Karpas-422 (cell line): ENCODE data around the gene RUNX1. TPM values are rescaled to one million over a fixed set of nuclear protein-coding genes. Genes with fewer than 3 reads are reported as not detected.

Experiments
- DNase-seq: peaks from one replicate; pipeline ENCODE4 v3.0.0-alpha.2; 2015
- H2AFZ ChIP-seq: fragments of 200-600 bp; sonication (generic); 2 replicates; pipeline ENCODE4 v1.6.1; 2014; ENCODE audit warnings: antibody characterized with exemption, low read length, mixed read lengths
- H3K27ac ChIP-seq: fragments of 200-600 bp; sonication (generic); 2 replicates; pipeline ENCODE4 v1.5.1; 2014; ENCODE audit warnings: mild to moderate bottlenecking, low read length, moderate library complexity
- H3K27me3 ChIP-seq: fragments of 200-600 bp; sonication (generic); 2 replicates; pipeline ENCODE4 v1.6.1; 2014; ENCODE audit warnings: low read length, mixed read lengths
- H3K36me3 ChIP-seq: fragments of 200-600 bp; sonication (generic); 2 replicates; pipeline ENCODE4 v1.6.1; 2014; ENCODE audit warnings: low read length, mixed read lengths; ENCODE audit not compliant: insufficient read depth
- H3K4me1 ChIP-seq: fragments of 200-600 bp; sonication (generic); 2 replicates; pipeline ENCODE4 v1.6.1; 2014; ENCODE audit warnings: mild to moderate bottlenecking, low read length, mixed read lengths
- H3K4me2 ChIP-seq: fragments of 200-600 bp; sonication (generic); 2 replicates; pipeline ENCODE4 v1.6.1; 2014; ENCODE audit warnings: low read length, low read depth, mild to moderate bottlenecking; ENCODE audit not compliant: poor library complexity, severe bottlenecking
- H3K4me3 ChIP-seq: fragments of 200-600 bp; sonication (generic); 2 replicates; pipeline ENCODE4 v1.5.1; 2014; ENCODE audit warnings: mild to moderate bottlenecking, antibody characterized with exemption, low read length, mixed read lengths
- H3K79me2 ChIP-seq: fragments of 200-600 bp; sonication (generic); 2 replicates; pipeline ENCODE4 v1.6.1; 2014; ENCODE audit warnings: mild to moderate bottlenecking, low read length, mixed read lengths
- H3K9ac ChIP-seq: fragments of 200-600 bp; sonication (generic); 2 replicates; pipeline ENCODE4 v1.6.0; 2014; ENCODE audit warnings: low read length
- H3K9me2 ChIP-seq: fragments of 200-600 bp; sonication (generic), shearing (Covaris generic); replicated peaks from 2 replicates; pipeline ENCODE4 v1.6.0; 2014; ENCODE audit warnings: mild to moderate bottlenecking, low read length, moderate library complexity; ENCODE audit not compliant: insufficient read depth
- H3K9me3 ChIP-seq: fragments of 300-700, 200-600 bp; sonication (generic); 2 replicates; pipeline ENCODE4 v1.6.1; 2014; ENCODE audit warnings: low read length, mixed read lengths
- H4K20me1 ChIP-seq: fragments of 200-600 bp; sonication (generic); 2 replicates; pipeline ENCODE4 v1.6.1; 2014; ENCODE audit warnings: mild to moderate bottlenecking, antibody characterized with exemption, low read length, low read depth; ENCODE audit not compliant: insufficient read depth
- total RNA-seq: library from RNA; depleted of rRNA; stranded (reverse); fragments of >200 nt; shearing (Covaris generic); gene quantifications from 2 replicates; pipeline ENCODE4 v1.2.3, GENCODE V29; 2014; ENCODE audit warnings: low replicate concordance

The RUNX1 gene
- total RNA-seq, 1 experiment from 2014 or later = 20.5 TPM

DNA sequence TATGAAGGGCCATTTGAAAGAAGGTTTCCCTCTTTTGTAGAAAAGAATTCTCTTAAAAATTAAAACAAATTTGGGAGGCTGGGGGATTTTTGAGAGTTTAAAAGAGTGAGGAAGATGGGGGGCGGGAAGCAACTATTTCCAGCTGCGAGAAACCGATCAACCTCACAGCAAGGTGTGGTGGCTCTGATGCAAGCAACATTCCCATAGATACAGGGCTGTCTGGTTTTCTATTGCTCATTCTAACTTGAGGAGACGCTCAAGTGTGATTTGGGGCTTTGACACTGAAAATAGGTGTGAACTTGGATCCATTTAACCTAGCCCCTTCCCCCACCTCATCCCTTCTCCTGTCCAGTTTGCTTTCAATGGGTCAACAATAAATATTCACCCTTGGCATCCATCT is 7.2 kb downstream of the RUNX1 start:
- Histone ChIP-seq H3K4me3 (peak overlapping the region; percentile 35; the same call in 1 of the 2 replicates), H3K9me2 (no peaks in the 10 kb centered on the region), H3K4me1 (peaks cover 82% of the 10 kb centered on the region), H3K79me2 (peaks cover 96% of the 10 kb centered on the region), H3K27ac (peak overlapping the region; percentile 69), H3K9me3 (no peaks in the 10 kb centered on the region), H3K36me3 (peaks cover 12% of the 10 kb centered on the region; the same call in 1 of the 2 replicates), H3K9ac (peak overlapping the region; percentile 53), H4K20me1 (peaks cover 22% of the 10 kb centered on the region; the same call in 1 of the 2 replicates), H3K27me3 (no peaks in the 10 kb centered on the region), H3K4me2 (peak overlapping the region; percentile 89), H2AFZ (no peak overlapping the region)
- DNase-seq = no peak

DNA sequence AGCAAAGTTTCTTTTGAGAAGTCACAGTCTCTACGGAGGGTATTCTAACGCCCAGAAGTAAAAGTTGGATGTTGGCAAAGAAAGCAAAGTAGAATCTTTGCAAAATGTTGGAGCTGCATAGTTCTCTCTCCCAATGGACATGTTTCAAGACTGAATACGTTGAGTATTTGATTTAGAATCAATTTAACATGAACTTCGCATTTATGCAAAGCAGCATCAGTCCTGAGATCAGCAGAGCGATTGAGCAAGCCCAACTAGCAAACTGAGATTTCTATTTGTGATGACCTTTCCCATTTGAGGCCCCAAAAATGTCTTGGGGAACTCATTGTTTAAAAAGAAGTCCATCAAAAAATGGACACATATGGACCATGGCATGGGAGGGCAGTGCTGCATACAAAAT is 8.0 kb downstream of the RUNX1 start:
- peaks cover 96% of the 10 kb centered on the region for H3K79me2 ChIP-seq
- no peak overlapping the region for H2AFZ ChIP-seq
- peaks cover 18% of the 10 kb centered on the region; the same call in 1 of the 2 replicates for H4K20me1 ChIP-seq
- H3K36me3 ChIP-seq = peaks cover 10% of the 10 kb centered on the region; the same call in 1 of the 2 replicates
- peak overlapping the region; percentile 89 for H3K4me2 ChIP-seq
- H3K27me3 ChIP-seq = no peaks in the 10 kb centered on the region
- H3K9me3 ChIP-seq = no peaks in the 10 kb centered on the region
- H3K4me3 ChIP-seq = peak overlapping the region; percentile 35
- peak; percentile 56 for DNase-seq
- peak overlapping the region; percentile 69 for H3K27ac ChIP-seq
- H3K9ac ChIP-seq = no peak overlapping the region
- no peaks in the 10 kb centered on the region for H3K9me2 ChIP-seq
- H3K4me1 ChIP-seq = peaks cover 75% of the 10 kb centered on the region

DNA sequence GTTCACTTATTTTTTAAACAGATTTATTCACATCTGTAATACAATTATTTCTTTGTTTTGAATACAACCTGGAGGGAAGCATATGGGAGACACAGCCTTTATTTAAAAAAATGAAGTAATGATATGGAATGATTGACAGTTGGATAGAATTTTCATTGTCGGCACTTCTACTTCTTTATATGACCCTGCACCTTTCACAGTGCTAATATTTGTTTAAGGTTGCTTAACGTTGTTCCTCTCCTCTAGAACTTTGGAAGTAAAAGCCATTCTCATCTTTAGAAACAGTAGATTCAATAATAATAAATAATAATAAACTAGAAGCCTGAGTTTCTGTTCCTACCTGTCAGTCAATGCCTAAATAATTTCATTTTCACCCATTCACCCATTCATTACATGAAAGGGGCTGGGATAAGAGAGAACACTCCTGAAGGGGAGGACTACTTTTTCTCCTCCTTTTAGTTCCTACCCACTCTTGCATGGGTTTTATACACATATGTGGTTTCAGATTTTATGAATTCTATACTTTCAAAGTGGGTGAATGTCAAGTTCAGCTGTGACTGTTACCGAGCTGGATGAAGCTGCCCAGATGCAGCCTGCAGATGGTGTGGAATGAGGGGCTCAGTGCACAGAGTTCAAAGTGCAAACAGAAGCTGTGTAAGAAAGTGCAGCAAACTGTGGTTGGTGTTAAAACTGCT is 9.4 kb downstream of the RUNX1 start:
- no peak overlapping the region for H3K9ac ChIP-seq
- H2AFZ ChIP-seq = no peak overlapping the region
- no peaks in the 10 kb centered on the region for H3K9me3 ChIP-seq
- no peaks in the 10 kb centered on the region for H3K27me3 ChIP-seq
- peak overlapping the region; percentile 69 for H3K27ac ChIP-seq
- peaks cover 61% of the 10 kb centered on the region for H3K4me1 ChIP-seq
- peak overlapping the region; percentile 89 for H3K4me2 ChIP-seq
- no peak for DNase-seq
- peaks cover 22% of the 10 kb centered on the region; the same call in 1 of the 2 replicates for H4K20me1 ChIP-seq
- H3K36me3 ChIP-seq = no peaks in the 10 kb centered on the region
- no peak overlapping the region for H3K4me3 ChIP-seq
- H3K79me2 ChIP-seq = peaks cover 94% of the 10 kb centered on the region
- H3K9me2 ChIP-seq = no peaks in the 10 kb centered on the region

DNA sequence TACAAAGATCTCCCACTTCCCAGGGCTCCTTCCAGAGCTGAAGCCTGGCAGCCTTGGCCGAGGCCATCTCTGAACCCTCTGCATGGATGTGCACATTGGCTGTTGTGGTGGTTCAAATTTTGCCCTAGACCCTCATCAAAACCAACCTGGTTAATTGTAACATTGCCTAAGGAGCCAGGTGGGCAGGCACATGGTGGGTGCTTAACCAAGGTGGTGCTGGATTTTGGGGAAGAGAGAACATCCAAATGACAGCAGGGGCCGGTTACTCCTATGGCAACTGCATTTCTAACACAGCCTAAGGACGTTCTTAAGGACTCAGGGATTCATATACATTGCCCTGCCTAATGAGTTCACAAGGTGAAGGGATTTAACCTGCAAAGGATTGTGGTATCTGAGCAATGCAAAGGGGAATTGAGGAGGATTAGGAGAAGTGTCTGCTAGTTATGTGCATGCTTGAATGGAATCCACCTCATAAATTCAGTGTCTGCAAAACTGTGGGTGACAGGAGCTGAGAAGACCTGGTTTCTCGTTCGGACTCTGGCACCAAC is 10.3 kb downstream of the RUNX1 start:
- no peaks in the 10 kb centered on the region for H3K27me3 ChIP-seq
- no peaks in the 10 kb centered on the region for H3K36me3 ChIP-seq
- H3K9me2 ChIP-seq = no peaks in the 10 kb centered on the region
- no peak for DNase-seq
- H3K4me1 ChIP-seq = peaks cover 52% of the 10 kb centered on the region
- H3K79me2 ChIP-seq = peaks cover 94% of the 10 kb centered on the region
- H3K9ac ChIP-seq = no peak overlapping the region
- no peak overlapping the region for H3K27ac ChIP-seq
- no peak overlapping the region for H2AFZ ChIP-seq
- H3K9me3 ChIP-seq = no peaks in the 10 kb centered on the region
- no peak overlapping the region for H3K4me2 ChIP-seq
- H4K20me1 ChIP-seq = peaks cover 24% of the 10 kb centered on the region; the same call in 1 of the 2 replicates
- H3K4me3 ChIP-seq = no peak overlapping the region

DNA sequence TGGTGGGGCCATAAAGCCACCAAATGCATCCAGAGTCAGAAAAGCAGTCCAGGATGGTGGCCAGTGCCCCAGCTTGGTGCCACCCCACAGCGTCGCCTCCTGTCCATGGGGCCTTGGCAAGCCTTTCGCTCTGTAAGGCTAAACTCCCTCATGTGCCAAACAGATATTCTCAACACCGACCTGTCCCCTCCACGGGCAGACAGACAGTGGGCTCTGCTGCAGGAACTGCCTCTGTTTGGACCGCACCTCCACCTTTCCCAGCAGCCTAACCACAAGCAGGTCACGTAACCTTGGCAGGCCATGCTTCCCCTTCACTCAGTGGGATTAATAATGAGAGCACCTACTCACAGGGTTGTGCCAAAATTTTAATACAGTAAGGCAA is 11.7 kb downstream of the RUNX1 start:
- no peak for DNase-seq
- no peak overlapping the region for H3K27ac ChIP-seq
- no peaks in the 10 kb centered on the region for H3K36me3 ChIP-seq
- no peaks in the 10 kb centered on the region for H3K9me2 ChIP-seq
- peaks cover 19% of the 10 kb centered on the region; the same call in 1 of the 2 replicates for H4K20me1 ChIP-seq
- H3K4me3 ChIP-seq = no peak overlapping the region
- H3K9ac ChIP-seq = no peak overlapping the region
- H3K4me1 ChIP-seq = peaks cover 37% of the 10 kb centered on the region
- H3K79me2 ChIP-seq = peaks cover 94% of the 10 kb centered on the region
- no peaks in the 10 kb centered on the region for H3K27me3 ChIP-seq
- no peak overlapping the region for H2AFZ ChIP-seq
- no peak overlapping the region for H3K4me2 ChIP-seq
- H3K9me3 ChIP-seq = no peaks in the 10 kb centered on the region

DNA sequence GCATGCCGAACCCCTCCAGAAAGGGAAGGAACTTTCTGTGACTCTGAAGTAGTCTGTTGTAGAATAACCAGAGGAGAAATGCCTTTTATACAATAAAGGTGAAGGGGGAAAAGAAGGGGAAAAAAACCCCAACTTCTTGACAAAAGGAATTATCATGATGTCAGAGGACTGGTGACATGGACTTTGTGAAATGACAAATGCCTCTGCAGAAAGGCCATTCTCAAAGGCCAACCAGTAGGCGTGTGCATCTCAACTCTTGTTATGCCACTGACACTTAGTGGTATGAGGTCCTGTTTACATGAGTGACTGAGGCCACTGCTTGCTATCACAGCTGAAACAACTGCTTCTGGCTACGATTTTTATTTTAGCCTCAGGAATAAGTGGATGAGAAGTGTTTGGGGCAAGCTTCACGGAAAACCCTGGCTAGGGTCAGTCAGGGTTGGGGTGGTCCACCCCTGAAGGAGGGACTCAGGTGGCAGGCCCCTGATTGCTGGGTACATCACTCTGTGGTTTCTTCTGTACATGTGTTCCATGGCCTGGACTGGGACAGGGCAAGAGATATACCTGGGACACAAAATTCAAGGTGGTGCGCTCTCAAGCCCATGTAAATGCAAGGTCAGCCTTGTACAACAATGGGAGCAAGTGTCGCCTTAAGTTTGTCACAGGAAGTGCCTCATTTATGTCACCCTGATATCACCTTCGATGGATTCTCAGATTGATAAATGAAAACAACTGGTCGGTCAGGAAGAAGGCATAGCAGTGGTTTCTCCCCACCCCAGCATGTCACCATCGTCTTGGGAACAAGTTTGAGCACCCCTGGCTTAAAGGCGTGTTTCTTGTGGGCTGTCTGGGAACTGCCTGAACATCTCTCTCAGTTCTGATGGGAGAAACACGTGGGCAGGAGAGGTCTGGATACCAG is 12.4 kb downstream of the RUNX1 start:
- Histone ChIP-seq H3K36me3 (no peaks in the 10 kb centered on the region), H3K9me2 (no peaks in the 10 kb centered on the region), H3K4me3 (no peak overlapping the region), H3K9me3 (no peaks in the 10 kb centered on the region), H3K27me3 (no peaks in the 10 kb centered on the region), H3K9ac (no peak overlapping the region), H3K4me1 (peaks cover 31% of the 10 kb centered on the region), H2AFZ (no peak overlapping the region), H3K27ac (no peak overlapping the region), H4K20me1 (peaks cover 14% of the 10 kb centered on the region; the same call in 1 of the 2 replicates), H3K79me2 (peaks cover 94% of the 10 kb centered on the region), H3K4me2 (no peak overlapping the region)
- DNase-seq = no peak

DNA sequence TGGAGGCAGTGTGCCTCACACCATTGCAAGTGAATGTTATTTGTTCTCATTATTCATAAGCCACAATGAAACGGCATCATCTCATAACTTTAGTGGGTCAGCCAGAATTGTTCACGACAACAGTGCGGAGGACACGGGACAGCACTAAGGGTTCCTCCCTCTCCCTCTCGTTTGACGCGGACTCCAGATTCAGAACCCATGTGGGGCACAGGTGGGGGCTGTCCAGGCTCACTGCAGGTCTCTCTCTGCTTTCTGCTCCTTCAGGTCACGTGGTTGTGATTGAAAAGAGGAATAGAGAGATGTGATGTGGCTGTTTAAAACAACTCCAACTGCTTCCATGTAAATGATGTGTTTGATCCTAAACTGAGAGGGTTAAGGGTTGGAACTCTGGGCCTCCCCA is 13.5 kb downstream of the RUNX1 start:
- peaks cover 26% of the 10 kb centered on the region for H3K4me1 ChIP-seq
- H3K9ac ChIP-seq = no peak overlapping the region
- H3K27ac ChIP-seq = no peak overlapping the region
- no peaks in the 10 kb centered on the region for H3K27me3 ChIP-seq
- peaks cover 89% of the 10 kb centered on the region for H3K79me2 ChIP-seq
- H3K4me3 ChIP-seq = no peak overlapping the region
- DNase-seq = no peak
- no peak overlapping the region for H2AFZ ChIP-seq
- H3K36me3 ChIP-seq = no peaks in the 10 kb centered on the region
- peaks cover 14% of the 10 kb centered on the region; the same call in 1 of the 2 replicates for H4K20me1 ChIP-seq
- no peaks in the 10 kb centered on the region for H3K9me3 ChIP-seq
- H3K9me2 ChIP-seq = no peaks in the 10 kb centered on the region
- H3K4me2 ChIP-seq = no peak overlapping the region

DNA sequence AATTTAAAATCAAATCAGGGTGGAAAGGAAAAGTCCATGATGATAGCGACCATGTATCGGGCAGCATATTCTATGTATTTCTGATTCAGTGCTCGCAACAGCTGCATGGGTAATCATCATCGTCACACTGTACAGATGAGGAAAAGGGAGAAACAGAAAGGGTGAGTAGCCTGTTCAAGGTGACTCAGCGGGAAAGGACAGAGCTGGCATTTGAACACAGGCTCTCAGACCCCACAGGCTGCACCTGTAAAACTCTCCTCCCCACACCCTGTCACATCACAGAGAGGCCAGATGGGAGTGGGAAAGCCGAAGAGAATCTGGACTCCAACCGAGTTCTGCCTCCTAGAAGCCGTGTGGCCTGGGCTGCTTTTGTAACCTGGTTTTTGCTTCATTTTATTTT is 14.0 kb downstream of the RUNX1 start:
- no peaks in the 10 kb centered on the region for H3K9me3 ChIP-seq
- no peak for DNase-seq
- no peak overlapping the region for H3K4me3 ChIP-seq
- H3K79me2 ChIP-seq = peaks cover 86% of the 10 kb centered on the region
- no peaks in the 10 kb centered on the region for H3K36me3 ChIP-seq
- peaks cover 24% of the 10 kb centered on the region for H3K4me1 ChIP-seq
- H2AFZ ChIP-seq = no peak overlapping the region
- H3K9ac ChIP-seq = no peak overlapping the region
- H3K27ac ChIP-seq = no peak overlapping the region
- no peak overlapping the region for H3K4me2 ChIP-seq
- H3K9me2 ChIP-seq = no peaks in the 10 kb centered on the region
- H3K27me3 ChIP-seq = no peaks in the 10 kb centered on the region
- peaks cover 14% of the 10 kb centered on the region; the same call in 1 of the 2 replicates for H4K20me1 ChIP-seq
